Lower lobe of right lung (tissue), 2 donors: Measurements from ENCODE around the gene SZT2. TPM values are rescaled to one million over a fixed set of nuclear protein-coding genes. Genes with fewer than 3 reads are reported as not detected.

Experiments used
- ATAC-seq, 2 donors: fragments of 200-7000 bp; cut with Tn5 transposase; one replicate each; pipeline ENCODE4 v1.9.1; 2020 to 2022; ENCODE audit warnings: mild to moderate bottlenecking in 2 of 2, moderate library complexity in 2 of 2
- DNase-seq: peaks from one replicate; pipeline ENCODE4 v3.0.0-alpha.2; 2020
- H3K27ac ChIP-seq: fragments of 200-600 bp; one replicate; pipeline ENCODE4 v1.8.0; 2022
- H3K27me3 ChIP-seq: fragments of 200-600 bp; one replicate; pipeline ENCODE4 v1.8.0; 2022; ENCODE audit warnings: low read depth
- H3K36me3 ChIP-seq: fragments of 200-600 bp; one replicate; pipeline ENCODE4 v1.8.0; 2022; ENCODE audit warnings: mild to moderate bottlenecking
- H3K4me1 ChIP-seq: fragments of 200-600 bp; one replicate; pipeline ENCODE4 v1.8.0; 2022
- H3K4me3 ChIP-seq: fragments of 200-600 bp; one replicate; pipeline ENCODE4 v1.8.0; 2022; ENCODE audit warnings: mild to moderate bottlenecking
- H3K9me3 ChIP-seq: fragments of 200-600 bp; one replicate; pipeline ENCODE4 v1.8.0; 2022
- intact Hi-C: fragments of 100-400 bp; cut with DNase I; formaldehyde crosslinking; loops from one replicate; pipeline ENCODE4 v1.11.0; 2022
- total RNA-seq: library from RNA; stranded (reverse); fragmentation: NEBNext Ultra II Directional; extraction: Animal tissue kit (Norgen Biotek cat#: 25700); gene quantifications from one replicate; pipeline ENCODE4 v1.2.1, GENCODE V29; 2021
- TF ChIP-seq, protein P1 (sequence below): fragments of 200-600 bp; IDR thresholded peaks from one replicate; pipeline ENCODE4 v1.8.0; 2022; ENCODE audit warnings: antibody characterized with exemption, mild to moderate bottlenecking
- donor health status: DM: no; HTN: yes; CAD: no; lungs with severe emphysema.

SZT2 gene
- total RNA-seq, 1 donor from 2014 or later, result 71.5 TPM

DNA sequence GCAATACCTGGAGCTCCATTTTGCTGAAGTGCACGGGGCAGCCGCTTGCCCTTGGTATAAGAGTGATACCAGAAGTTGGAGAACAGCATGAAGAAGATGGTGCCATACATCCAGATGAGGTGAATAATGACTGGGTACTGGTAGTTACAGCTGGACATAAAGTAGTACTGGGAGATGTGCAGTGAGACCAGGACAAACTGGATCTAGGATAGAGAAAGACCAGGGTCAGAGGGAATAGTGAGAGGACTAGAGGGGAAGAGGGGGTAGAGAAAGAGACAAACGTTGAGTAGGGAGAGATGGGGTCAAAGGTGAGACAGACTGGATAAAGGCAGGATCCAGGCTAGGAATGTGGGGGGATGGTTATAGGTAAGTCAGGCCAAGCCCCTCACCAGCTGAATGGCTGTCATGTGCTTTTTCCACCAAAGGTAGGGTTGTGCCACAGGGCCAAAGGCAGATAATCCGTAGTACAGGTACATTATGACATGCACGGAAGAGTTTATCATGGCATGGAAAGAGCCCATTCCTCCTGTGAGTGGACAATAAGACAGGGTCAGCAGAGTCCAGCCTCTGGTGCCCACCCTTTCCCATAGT, 25.7 kb upstream of the SZT2 start:
- DNase-seq, result no peak
- H3K4me3 ChIP-seq, result no peak overlapping the region
- H3K27me3 ChIP-seq, result no peaks in the 10 kb centered on the region
- TF ChIP-seq, protein P1, sequence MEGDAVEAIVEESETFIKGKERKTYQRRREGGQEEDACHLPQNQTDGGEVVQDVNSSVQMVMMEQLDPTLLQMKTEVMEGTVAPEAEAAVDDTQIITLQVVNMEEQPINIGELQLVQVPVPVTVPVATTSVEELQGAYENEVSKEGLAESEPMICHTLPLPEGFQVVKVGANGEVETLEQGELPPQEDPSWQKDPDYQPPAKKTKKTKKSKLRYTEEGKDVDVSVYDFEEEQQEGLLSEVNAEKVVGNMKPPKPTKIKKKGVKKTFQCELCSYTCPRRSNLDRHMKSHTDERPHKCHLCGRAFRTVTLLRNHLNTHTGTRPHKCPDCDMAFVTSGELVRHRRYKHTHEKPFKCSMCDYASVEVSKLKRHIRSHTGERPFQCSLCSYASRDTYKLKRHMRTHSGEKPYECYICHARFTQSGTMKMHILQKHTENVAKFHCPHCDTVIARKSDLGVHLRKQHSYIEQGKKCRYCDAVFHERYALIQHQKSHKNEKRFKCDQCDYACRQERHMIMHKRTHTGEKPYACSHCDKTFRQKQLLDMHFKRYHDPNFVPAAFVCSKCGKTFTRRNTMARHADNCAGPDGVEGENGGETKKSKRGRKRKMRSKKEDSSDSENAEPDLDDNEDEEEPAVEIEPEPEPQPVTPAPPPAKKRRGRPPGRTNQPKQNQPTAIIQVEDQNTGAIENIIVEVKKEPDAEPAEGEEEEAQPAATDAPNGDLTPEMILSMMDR, result no peak
- H3K4me1 ChIP-seq, result peaks cover 27% of the 10 kb centered on the region
- intact Hi-C loops, result no loop called here
- no peak overlapping the region for H3K27ac ChIP-seq
- ATAC-seq, result no peak
- H3K36me3 ChIP-seq, result peaks cover 51% of the 10 kb centered on the region
- no peaks in the 10 kb centered on the region for H3K9me3 ChIP-seq

- TF ChIP-seq, protein P1, result no peak
- H3K4me1 ChIP-seq, result peaks cover 35% of the 10 kb centered on the region
- H3K36me3 ChIP-seq, result peaks cover 49% of the 10 kb centered on the region
These were observed 24.0 kb upstream of the SZT2 start for GRCh38 chr1:43365678-43366077.

DNA sequence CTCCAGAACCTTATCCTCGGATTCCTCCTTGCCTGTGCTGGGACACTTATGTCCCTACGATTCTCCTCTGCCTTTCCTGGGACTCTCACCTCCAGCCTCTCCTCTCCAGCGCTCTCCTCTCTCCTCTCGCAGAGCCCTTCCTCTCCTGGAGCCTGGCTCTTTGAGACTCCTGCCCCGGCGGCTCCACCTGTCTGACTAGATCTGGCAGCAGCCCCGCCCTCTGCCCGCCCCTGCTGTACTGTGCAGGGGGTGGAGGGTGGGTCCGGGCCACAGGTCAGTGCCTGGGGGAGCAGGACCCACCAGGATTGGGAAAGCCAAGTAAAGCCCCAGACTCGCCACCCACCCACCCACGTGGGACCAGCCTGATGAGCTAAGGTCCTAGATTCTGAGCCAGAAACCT, 23.5 kb upstream of the SZT2 start:
- Histone ChIP-seq H3K27me3 (no peaks in the 10 kb centered on the region), H3K4me3 (peak overlapping the region; percentile 87), H3K4me1 (peaks cover 35% of the 10 kb centered on the region), H3K27ac (peak overlapping the region; percentile 95), H3K36me3 (peaks cover 44% of the 10 kb centered on the region), H3K9me3 (no peaks in the 10 kb centered on the region)
- intact Hi-C loops, result no loop called here
- TF ChIP-seq, protein P1, result no peak
- ATAC-seq (peak; percentile 12 to 43), DNase-seq (peak; percentile 72)

More at GRCh38 chr1:43365678-43366077, 24.0 kb upstream of the SZT2 start:
- peak overlapping the region; percentile 87 for H3K4me3 ChIP-seq
- intact Hi-C loops, result no loop called here
- H3K27me3 ChIP-seq, result no peaks in the 10 kb centered on the region
- H3K27ac ChIP-seq, result peak overlapping the region; percentile 95
- DNase-seq (no peak), ATAC-seq (no peak)
- no peaks in the 10 kb centered on the region for H3K9me3 ChIP-seq

- no peak for DNase-seq
- peak in 1 of 2 donors; percentile 1 for ATAC-seq
These were observed 23.1 kb upstream of the SZT2 start for GRCh38 chr1:43366601-43367025.

DNA sequence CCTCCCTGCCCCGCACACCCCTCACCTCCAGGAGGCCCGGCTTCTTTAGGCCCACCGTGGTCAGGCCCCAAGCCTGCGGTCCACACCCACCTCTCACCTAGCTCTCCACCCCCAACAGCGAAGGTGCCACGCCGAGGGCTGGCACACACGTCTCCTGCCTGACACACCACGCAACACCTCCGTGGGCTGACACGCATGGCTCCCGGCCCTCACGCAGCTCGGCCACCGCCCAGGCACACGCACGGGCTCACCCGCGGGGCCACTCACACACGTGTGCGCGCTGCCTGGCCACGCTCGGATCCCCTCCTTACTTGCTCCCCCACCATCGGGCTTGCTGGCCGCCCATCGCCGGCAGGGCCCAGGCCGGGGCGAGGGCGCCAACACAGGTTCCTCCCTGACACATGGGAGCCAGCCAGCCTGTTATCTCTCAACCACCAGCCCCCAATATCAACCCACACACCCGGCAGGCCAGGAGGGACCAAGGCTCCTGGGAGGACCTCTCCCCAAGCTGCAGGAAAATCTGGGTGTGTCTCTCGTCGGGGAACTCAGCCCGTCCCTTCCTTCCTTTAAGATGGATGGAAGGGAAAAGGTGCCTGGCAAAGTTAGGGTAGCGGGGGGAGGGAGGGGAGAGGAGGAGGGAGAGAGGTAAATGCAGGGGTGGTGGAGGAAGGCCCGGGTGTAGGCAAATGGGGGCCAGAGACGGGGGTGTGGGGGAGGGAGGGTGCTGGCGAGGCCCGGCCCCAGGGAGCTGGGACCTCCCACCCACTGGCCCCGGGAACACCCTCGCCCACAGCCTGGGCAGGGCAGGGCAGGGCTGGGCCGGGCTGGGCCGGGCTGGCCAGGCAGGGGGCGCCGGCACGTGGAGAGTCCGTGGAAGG, 22.4 kb upstream of the SZT2 start:
- Histone ChIP-seq H3K27me3 (no peaks in the 10 kb centered on the region), H3K9me3 (no peaks in the 10 kb centered on the region), H3K36me3 (peaks cover 33% of the 10 kb centered on the region), H3K4me1 (peaks cover 35% of the 10 kb centered on the region), H3K4me3 (peak overlapping the region; percentile 87), H3K27ac (peak overlapping the region; percentile 95)
- ATAC-seq (peak; percentile 83 to 89), DNase-seq (peak; percentile 58)
- intact Hi-C loops, result no loop called here
- TF ChIP-seq, protein P1, result peak; percentile 8

More at GRCh38 chr1:43366601-43367025, 23.1 kb upstream of the SZT2 start:
- peak overlapping the region; percentile 95 for H3K27ac ChIP-seq
- TF ChIP-seq, protein P1, result no peak
- no peaks in the 10 kb centered on the region for H3K9me3 ChIP-seq
- H3K4me3 ChIP-seq, result peak overlapping the region; percentile 87
- no peaks in the 10 kb centered on the region for H3K27me3 ChIP-seq
- H3K36me3 ChIP-seq, result peaks cover 40% of the 10 kb centered on the region
- peaks cover 35% of the 10 kb centered on the region for H3K4me1 ChIP-seq
- intact Hi-C loops, result no loop called here
